NK-92 (cell line): ENCODE data around the gene HAND1.

Source experiments
- DNase-seq: peaks from one replicate; lab custom pipeline; 2025; ENCODE audit not compliant: unreplicated experiment; lab: John Stamatoyannopoulos, UW

HAND1 gene

GRCh38 chr5:154479944-154480750, 2.1 kb upstream of the HAND1 start:
- no peak for DNase-seq

GRCh38 chr5:154479160-154479943, 1.3 kb upstream of the HAND1 start:
- DNase-seq = no peak

GRCh38 chr5:154478752-154479159, 729 bp upstream of the HAND1 start:
- no peak for DNase-seq

- DNase-seq = no peak
These were observed 424 bp downstream of the HAND1 start for GRCh38 chr5:154477382-154478223.

- no peak for DNase-seq
These were observed 1.4 kb downstream of the HAND1 start for GRCh38 chr5:154476354-154477205.

GRCh38 chr5:154475591-154476353, 2.3 kb downstream of the HAND1 start:
- DNase-seq = no peak

GRCh38 chr5:154474396-154475334, 3.4 kb downstream of the HAND1 start:
- DNase-seq = no peak

- DNase-seq = no peak
These were observed 4.3 kb downstream of the HAND1 start for GRCh38 chr5:154473581-154474283.

GRCh38 chr5:154472871-154473580, 5.0 kb downstream of the HAND1 start:
- no peak for DNase-seq

GRCh38 chr5:154470947-154471870, 6.8 kb downstream of the HAND1 start:
- no peak for DNase-seq

- DNase-seq = no peak
These were observed 7.9 kb downstream of the HAND1 start for GRCh38 chr5:154470137-154470536.

- DNase-seq = no peak
These were observed 10.2 kb downstream of the HAND1 start for GRCh38 chr5:154467655-154468354.

GRCh38 chr5:154466671-154467070, 11.4 kb downstream of the HAND1 start:
- no peak for DNase-seq

GRCh38 chr5:154466147-154466546, 11.9 kb downstream of the HAND1 start:
- DNase-seq = no peak

- no peak for DNase-seq
These were observed 12.9 kb downstream of the HAND1 start for GRCh38 chr5:154465169-154465568.

GRCh38 chr5:154464438-154464837, 13.6 kb downstream of the HAND1 start:
- DNase-seq = no peak
